Vagina (tissue), 2 donors: ENCODE data around the gene MGAT5.

Experiments used
- CTCF ChIP-seq, 3 experiments: fragments of 450-650 bp in 2 of 3; fragments of 200-600 bp in 1 of 3; sonication (generic) in 1 of 3; IDR thresholded peaks; one replicate each; pipeline ENCODE4 v1.5.1; 2017 to 2019; ENCODE audit warnings: antibody characterized with exemption in 3 of 3, mild to moderate bottlenecking in 2 of 3, moderate library complexity in 2 of 3
- POLR2AphosphoS5 ChIP-seq, 2 donors: sonication (generic); formaldehyde crosslinking; IDR thresholded peaks; one replicate each; pipeline ENCODE4 v1.9.0; 2017; ENCODE audit warnings: antibody characterized with exemption in 2 of 2, mild to moderate bottlenecking in 2 of 2, low read depth in 1 of 2; ENCODE audit not compliant: insufficient read depth in 1 of 2

GRCh38 chr2:134398300-134398699 lies 144.4 kb downstream of the MGAT5 start:
- no peak for TF ChIP-seq CTCF (IDR thresholded peaks at IDR 0.05)
- TF ChIP-seq POLR2AphosphoS5 (IDR thresholded peaks at IDR 0.05; ENCODE audit: insufficient read depth in 1 of 2, low read depth in 1 of 2): no peak
